NCI-H1436 treated with DMSO at 0.1 percent for 48 hours (cell line): Measurements from ENCODE around the gene KCTD12.

ENCODE experiments used
- DNase-seq: peaks from one replicate; lab custom pipeline; 2025; lab: John Stamatoyannopoulos, UW

The KCTD12 gene

GRCh38 chr13:76887076-76887563, 915 bp upstream of the KCTD12 start:
- DNase-seq: no peak

GRCh38 chr13:76886005-76886291, 257 bp downstream of the KCTD12 start:
- no peak for DNase-seq

GRCh38 chr13:76885203-76886004, 801 bp downstream of the KCTD12 start:
- DNase-seq: no peak

- DNase-seq: no peak
Measured at GRCh38 chr13:76884907-76885202, 1.4 kb downstream of the KCTD12 start.

GRCh38 chr13:76884186-76884906, 1.9 kb downstream of the KCTD12 start:
- DNase-seq: no peak

- no peak for DNase-seq
Measured at GRCh38 chr13:76883236-76883635, 3.0 kb downstream of the KCTD12 start.

GRCh38 chr13:76882431-76882830, 3.8 kb downstream of the KCTD12 start:
- no peak for DNase-seq

GRCh38 chr13:76879883-76880270, 6.3 kb downstream of the KCTD12 start:
- DNase-seq: no peak

- DNase-seq: no peak
Measured at GRCh38 chr13:76879203-76879882, 6.9 kb downstream of the KCTD12 start.

GRCh38 chr13:76878043-76878442, 8.2 kb downstream of the KCTD12 start:
- DNase-seq: no peak

- no peak for DNase-seq
Measured at GRCh38 chr13:76875271-76875815, 10.9 kb downstream of the KCTD12 start.

GRCh38 chr13:76874479-76874878, 11.7 kb downstream of the KCTD12 start:
- DNase-seq: no peak

- no peak for DNase-seq
Measured at GRCh38 chr13:76873445-76873844, 12.8 kb downstream of the KCTD12 start.

GRCh38 chr13:76872675-76873074, 13.5 kb downstream of the KCTD12 start:
- DNase-seq: no peak

GRCh38 chr13:76871432-76871831, 14.8 kb downstream of the KCTD12 start:
- no peak for DNase-seq

GRCh38 chr13:76868371-76868770, 17.8 kb downstream of the KCTD12 start:
- DNase-seq: no peak

- no peak for DNase-seq
Measured at GRCh38 chr13:76865996-76866503, 20.2 kb downstream of the KCTD12 start.

- DNase-seq: no peak
Measured at GRCh38 chr13:76865109-76865508, 21.1 kb downstream of the KCTD12 start.

GRCh38 chr13:76864259-76864658, 21.9 kb downstream of the KCTD12 start:
- no peak for DNase-seq

- DNase-seq: no peak
Measured at GRCh38 chr13:76863022-76863421, 23.2 kb downstream of the KCTD12 start.

- no peak for DNase-seq
Measured at GRCh38 chr13:76861859-76862258, 24.3 kb downstream of the KCTD12 start.

GRCh38 chr13:76860706-76861105, 25.5 kb downstream of the KCTD12 start:
- no peak for DNase-seq

- DNase-seq: no peak
Measured at GRCh38 chr13:76854894-76855293, 31.3 kb downstream of the KCTD12 start.
